HG03558 (cell line): ENCODE measurements around the gene GGPS1.
"Not testable (repeated sequence)": the region's sequence is repeated elsewhere in the genome, so short reads cannot be mapped to it uniquely, and the experiment has no call there.

Experiments
- ATAC-seq: cut with Tn5 transposase; IDR thresholded peaks from one replicate; pipeline ENCODE4 v1.9.1; 2021; ENCODE audit warnings: moderate number of reproducible peaks; ENCODE audit not compliant: unreplicated experiment; ENCODE audit errors: extremely low read depth

Gene GGPS1

DNA sequence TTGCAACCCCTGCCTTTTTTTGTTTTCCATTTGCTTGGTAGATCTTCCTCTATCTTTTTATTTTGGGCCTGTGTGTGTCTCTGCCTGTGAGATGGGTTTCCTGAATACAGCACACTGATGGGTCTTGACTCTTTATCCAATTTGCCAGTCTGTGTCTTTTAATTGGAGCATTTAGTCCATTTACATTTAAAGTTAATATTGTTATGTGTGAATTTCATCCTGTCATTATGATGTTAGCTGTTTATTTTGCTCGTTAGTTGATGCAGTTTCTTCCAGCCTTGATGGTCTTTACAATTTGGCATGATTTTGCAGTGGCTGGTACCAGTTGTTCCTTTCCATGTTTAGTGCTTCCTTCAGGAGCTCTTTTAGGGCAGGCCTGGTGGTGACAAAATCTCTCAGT lies 57.3 kb downstream of the GGPS1 start:
- ATAC-seq: not testable (repeated sequence)

DNA sequence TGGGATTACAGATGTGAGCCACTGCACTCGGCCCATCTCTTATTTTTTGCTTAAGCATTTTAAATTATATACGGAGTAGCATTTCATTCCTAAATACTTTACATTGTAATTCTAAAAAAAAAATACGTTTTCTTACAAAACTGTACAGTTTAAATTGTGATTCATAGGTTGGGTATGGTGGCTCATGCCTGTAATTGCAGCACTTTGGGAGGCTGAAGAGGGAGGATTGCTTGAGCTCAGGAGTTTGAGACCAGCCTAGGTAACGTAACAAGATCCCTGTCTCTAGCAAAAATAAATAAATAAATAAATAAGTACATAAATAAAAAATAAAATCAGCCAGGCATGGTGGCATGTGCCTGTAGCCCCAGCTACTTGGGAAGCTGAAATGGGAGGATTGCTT lies 63.5 kb downstream of the GGPS1 start:
- no peak for ATAC-seq
